ENCODE results near the gene USP7. TPM values are rescaled to one million over a fixed set of nuclear protein-coding genes. Genes with fewer than 3 reads are reported as not detected.

Gene USP7
- total and polyA plus RNA-seq, 10 of the 15 experiments (the other 5 are each of a cell fraction or from before 2014, with no cell fraction given): 16.2 to 133 (median 60.5) TPM

- TF ChIP-seq PRDM15 (CRISPR knock-in tag; IDR thresholded peaks at IDR 0.05) (no peak), MLLT1 (IDR thresholded peaks at IDR 0.05) (no peak), FOXK2 (IDR thresholded peaks at IDR 0.05) (no peak), EZH2 (IDR thresholded peaks at IDR 0.05; ENCODE audit: borderline replicate concordance, control insufficient read depth, low read depth, low read length) (no peak), ELK1 (IDR thresholded peaks at IDR 0.05; ENCODE audit: low read depth, low read length) (no peak), SKIL (IDR thresholded peaks at IDR 0.05; ENCODE audit: low read depth, poor library complexity, severe bottlenecking) (no peak), TCF7 (IDR thresholded peaks at IDR 0.05; ENCODE audit: borderline replicate concordance) (no peak), SIN3A (IDR thresholded peaks at IDR 0.05; ENCODE audit: low read depth, low read length) (no peak)
These were observed at the start of gene USP7 (continued) for GRCh38 chr16:8963821-8964441.

All from GM12878 (cell line).